ENCODE data around the gene BMF. TPM values are rescaled to one million over a fixed set of nuclear protein-coding genes. Genes with fewer than 3 reads are reported as not detected.

Gene BMF
- total RNA-seq, 2 experiments from 2014 or later, result 4.8 to 11.1 TPM

DNA sequence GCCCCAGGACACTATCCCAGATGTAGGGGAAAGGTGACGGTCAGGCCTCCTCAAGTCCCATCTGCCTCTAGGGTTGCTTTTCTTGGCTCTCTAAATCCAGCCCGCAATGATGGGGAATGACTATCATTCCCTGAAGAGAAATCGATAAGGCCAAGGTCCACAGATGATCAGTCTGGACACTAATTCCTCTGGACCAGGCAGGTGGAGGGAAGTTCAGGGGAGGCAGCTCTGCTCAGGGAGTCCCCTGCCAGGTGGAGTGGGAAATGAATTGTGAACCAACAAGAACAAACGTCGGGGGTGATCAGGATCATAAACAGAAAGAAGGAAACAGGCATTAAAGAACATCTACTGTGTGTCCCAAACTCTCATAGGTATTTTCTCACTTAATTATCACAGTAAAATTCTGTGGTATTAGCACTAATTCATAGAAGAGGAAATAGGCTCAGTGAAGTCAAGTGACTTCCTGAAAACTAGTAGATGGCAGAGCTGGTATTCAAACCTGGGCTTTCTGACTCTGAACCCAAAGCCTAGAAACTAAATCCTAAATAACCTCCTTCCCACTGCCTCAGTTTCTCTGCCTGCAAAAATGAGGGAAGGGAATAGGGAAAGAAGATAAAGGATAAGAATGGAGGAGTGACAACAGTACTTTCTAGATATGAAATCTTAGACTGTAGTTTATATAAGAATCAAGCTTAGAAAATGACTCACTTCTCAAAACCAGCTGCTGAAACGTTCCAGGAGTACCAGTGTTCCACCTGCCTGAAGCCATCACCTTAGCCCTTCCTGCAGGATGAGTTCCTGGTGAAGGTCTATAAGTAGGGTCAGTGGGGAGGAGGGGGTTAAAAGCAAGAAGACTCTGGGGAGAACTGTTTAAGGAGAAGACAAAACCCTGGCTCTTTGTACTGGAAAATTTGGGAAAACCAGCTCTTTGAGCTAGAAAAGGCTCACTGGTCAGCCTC is 7.5 kb downstream of the BMF start:
- intact Hi-C loops (cut with micrococcal nuclease; ENCODE audit: unreplicated experiment), result no loop called here
- peak overlapping the region; percentile 75 for H3K4me2 ChIP-seq (ENCODE audit: low read length)

DNA sequence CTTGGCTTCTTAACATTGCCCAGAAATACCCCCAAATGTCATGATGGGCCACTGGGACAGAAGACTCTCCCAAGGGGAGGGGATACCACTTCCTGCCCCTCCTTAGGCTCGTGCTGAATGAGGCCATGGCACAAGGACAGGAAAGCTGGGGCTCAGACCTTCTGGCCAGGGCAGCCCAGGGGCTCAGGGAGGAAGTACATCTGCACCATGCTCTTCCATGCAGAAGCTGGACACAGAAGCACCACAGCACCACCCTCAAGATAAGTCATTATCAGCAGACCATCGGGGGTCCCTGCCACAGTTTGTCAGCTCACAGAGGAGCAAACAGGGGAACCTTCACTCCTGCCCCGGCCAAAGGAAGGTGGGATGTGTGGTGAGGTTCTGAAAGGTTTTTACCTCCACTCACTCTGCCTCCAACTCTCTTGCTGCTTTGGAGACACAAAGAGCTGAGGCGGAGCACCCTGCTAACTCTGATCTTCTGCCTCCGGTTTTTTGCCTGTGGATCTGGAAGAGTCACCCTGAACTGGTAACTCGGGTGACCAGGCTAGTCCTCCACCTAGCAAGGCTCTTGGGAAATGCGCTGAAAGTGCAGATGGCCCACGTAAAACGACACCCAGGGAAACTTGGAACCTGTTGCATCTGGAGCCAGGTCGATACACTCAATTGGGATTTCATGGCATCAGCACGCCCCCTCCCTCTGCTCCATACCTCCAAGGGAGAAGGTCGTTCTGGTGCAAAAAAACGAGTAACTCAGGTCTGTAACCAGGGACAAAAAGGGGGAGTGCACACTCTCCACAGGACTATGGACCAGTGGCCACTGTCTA is 8.3 kb downstream of the BMF start:
- Histone ChIP-seq H3K36me3 (ENCODE audit: insufficient read depth, low read length) (no peaks in the 10 kb centered on the region), H3K79me2 (ENCODE audit: insufficient read depth, low read depth, low read length) (no peaks in the 10 kb centered on the region), H3K4me1 (ENCODE audit: insufficient read depth, low read length, poor library complexity, severe bottlenecking) (peaks cover 91% of the 10 kb centered on the region), H3K9me3 (ENCODE audit: low read length) (no peaks in the 10 kb centered on the region), H3K4me3 (ENCODE audit: low read depth, low read length, poor library complexity, severe bottlenecking) (no peak overlapping the region), H3K9me2 (ENCODE audit: insufficient read depth, low read length) (no peaks in the 10 kb centered on the region), H2AFZ (ENCODE audit: low read length) (peak overlapping the region; percentile 32; the same call in 1 of the 2 replicates), H3K4me2 (ENCODE audit: low read length) (peak overlapping the region; percentile 75), H4K20me1 (ENCODE audit: insufficient read depth, low read length) (no peaks in the 10 kb centered on the region), H3K27ac (ENCODE audit: low read depth, low read length, poor library complexity, severe bottlenecking) (peak overlapping the region; percentile 85)
- TF ChIP-seq, protein P1, sequence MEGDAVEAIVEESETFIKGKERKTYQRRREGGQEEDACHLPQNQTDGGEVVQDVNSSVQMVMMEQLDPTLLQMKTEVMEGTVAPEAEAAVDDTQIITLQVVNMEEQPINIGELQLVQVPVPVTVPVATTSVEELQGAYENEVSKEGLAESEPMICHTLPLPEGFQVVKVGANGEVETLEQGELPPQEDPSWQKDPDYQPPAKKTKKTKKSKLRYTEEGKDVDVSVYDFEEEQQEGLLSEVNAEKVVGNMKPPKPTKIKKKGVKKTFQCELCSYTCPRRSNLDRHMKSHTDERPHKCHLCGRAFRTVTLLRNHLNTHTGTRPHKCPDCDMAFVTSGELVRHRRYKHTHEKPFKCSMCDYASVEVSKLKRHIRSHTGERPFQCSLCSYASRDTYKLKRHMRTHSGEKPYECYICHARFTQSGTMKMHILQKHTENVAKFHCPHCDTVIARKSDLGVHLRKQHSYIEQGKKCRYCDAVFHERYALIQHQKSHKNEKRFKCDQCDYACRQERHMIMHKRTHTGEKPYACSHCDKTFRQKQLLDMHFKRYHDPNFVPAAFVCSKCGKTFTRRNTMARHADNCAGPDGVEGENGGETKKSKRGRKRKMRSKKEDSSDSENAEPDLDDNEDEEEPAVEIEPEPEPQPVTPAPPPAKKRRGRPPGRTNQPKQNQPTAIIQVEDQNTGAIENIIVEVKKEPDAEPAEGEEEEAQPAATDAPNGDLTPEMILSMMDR (conservative IDR thresholded peaks at IDR 0.05; ENCODE audit: low read length), result no peak
- TF ChIP-seq EZH2phosphoT487 (IDR thresholded peaks at IDR 0.05; ENCODE audit: borderline replicate concordance, low read depth, low read length), result no peak
- POLR2A ChIA-PET, result interaction anchor here (0.6 to 12.3 kb wide), 8 partner anchors 6 to 798 kb away, joined by 3 to 146 read pairs (median 19); partner anchors contain the start of genes BMF and BUB1B
- DNase-seq (ENCODE audit: low spot score), result no peak
- no TSS peak for BruUV-seq (replicated peaks)
- CTCF ChIA-PET (ENCODE audit: unreplicated experiment), result interaction anchor here (1.2 to 1.9 kb wide), 2 partner anchors 15 to 52 kb away, joined by 3 to 9 read pairs; no protein-coding TSS in a partner anchor
- intact Hi-C loops (cut with micrococcal nuclease; ENCODE audit: unreplicated experiment), result no loop called here

More for the DNA sequence above, 7.5 kb downstream of the BMF start:
- ChIA-PET POLR2A (interaction anchor here (0.6 to 12.3 kb wide), 6 partner anchors 12 to 79 kb away, joined by 3 to 146 read pairs (median 4); partner anchors contain the start of gene BMF), CTCF (ENCODE audit: unreplicated experiment) (interaction anchor here (1.1 to 1.9 kb wide), 3 partner anchors 13 to 53 kb away, joined by 3 to 9 read pairs (median 3); no protein-coding TSS in a partner anchor)
- H3K36me3 ChIP-seq (ENCODE audit: insufficient read depth, low read length), result no peaks in the 10 kb centered on the region
- H2AFZ ChIP-seq (ENCODE audit: low read length), result peak overlapping the region; percentile 32; the same call in 1 of the 2 replicates
- H3K4me1 ChIP-seq (ENCODE audit: insufficient read depth, low read length, poor library complexity, severe bottlenecking), result peaks cover 91% of the 10 kb centered on the region
- no TSS peak for BruUV-seq (replicated peaks)
- no peak for TF ChIP-seq EZH2phosphoT487 (IDR thresholded peaks at IDR 0.05; ENCODE audit: borderline replicate concordance, low read depth, low read length)
- TF ChIP-seq, protein P1 (conservative IDR thresholded peaks at IDR 0.05; ENCODE audit: low read length), result no peak
- H3K79me2 ChIP-seq (ENCODE audit: insufficient read depth, low read depth, low read length), result no peaks in the 10 kb centered on the region
- H3K9me3 ChIP-seq (ENCODE audit: low read length), result no peaks in the 10 kb centered on the region
- H3K4me3 ChIP-seq (ENCODE audit: low read depth, low read length, poor library complexity, severe bottlenecking), result no peak overlapping the region
- no peaks in the 10 kb centered on the region for H3K9me2 ChIP-seq (ENCODE audit: insufficient read depth, low read length)
- H4K20me1 ChIP-seq (ENCODE audit: insufficient read depth, low read length), result no peaks in the 10 kb centered on the region
- H3K27ac ChIP-seq (ENCODE audit: low read depth, low read length, poor library complexity, severe bottlenecking), result peak overlapping the region; percentile 25
- DNase-seq (ENCODE audit: low spot score), result no peak
